Neural progenitor cell (in vitro differentiated cells): Measurements from ENCODE around the gene MYO1E. TPM values are rescaled to one million over a fixed set of nuclear protein-coding genes. Genes with fewer than 3 reads are reported as not detected.

ENCODE experiments used
- DNase-seq: peaks from one replicate; pipeline ENCODE4 v3.0.0-alpha.2; 2016; ENCODE audit warnings: low spot score
- H2AFZ ChIP-seq: fragments of 200-600 bp; sonication (generic); replicated peaks from 2 replicates; pipeline ENCODE4 v1.6.1; 2016; ENCODE audit warnings: antibody characterized with exemption
- H3F3A ChIP-seq: fragments of 200-600 bp; sonication (generic); 2 replicates; pipeline ENCODE4 v1.6.1; 2016; ENCODE audit warnings: antibody characterized with exemption, low read depth
- H3K27ac ChIP-seq: fragments of 200-600 bp; sonication (generic); 2 replicates; pipeline ENCODE4 v1.5.1; 2016; ENCODE audit warnings: mild to moderate bottlenecking
- H3K27me3 ChIP-seq: fragments of 200-600 bp; sonication (generic); 2 replicates; pipeline ENCODE4 v1.6.1; 2016; ENCODE audit warnings: mild to moderate bottlenecking, moderate library complexity
- H3K36me3 ChIP-seq: fragments of 200-600 bp; sonication (generic); 2 replicates; pipeline ENCODE4 v1.5.1; 2016
- H3K4me1 ChIP-seq: fragments of 200-600 bp; sonication (generic); 2 replicates; pipeline ENCODE4 v1.6.1; 2016; ENCODE audit warnings: mixed run types
- H3K4me2 ChIP-seq: fragments of 200-600 bp; sonication (generic); 2 replicates; pipeline ENCODE4 v1.6.1; 2016
- H3K4me3 ChIP-seq: fragments of 200-600 bp; sonication (generic); 2 replicates; pipeline ENCODE4 v1.5.1; 2016
- H3K79me2 ChIP-seq: fragments of 200-600 bp; sonication (generic); 2 replicates; pipeline ENCODE4 v1.6.1; 2016; ENCODE audit warnings: low read depth
- H3K9ac ChIP-seq: fragments of 200-600 bp; sonication (generic); 2 replicates; pipeline ENCODE4 v1.6.1; 2016
- H3K9me3 ChIP-seq: fragments of 200-600 bp; sonication (generic); 2 replicates; pipeline ENCODE4 v1.5.1; 2016; ENCODE audit warnings: low read depth
- H4K20me1 ChIP-seq: fragments of 200-600 bp; sonication (generic); 2 replicates; pipeline ENCODE4 v1.6.1; 2016; ENCODE audit warnings: low read depth
- H3K27ac Mint-ChIP-seq: 3 replicates; pipeline ENCODE4 v1.8.0; 2021; ENCODE audit warnings: mixed read lengths
- H3K27me3 Mint-ChIP-seq: 2 replicates; pipeline ENCODE4 v1.8.0; 2022; ENCODE audit warnings: low read depth, mild to moderate bottlenecking, inconsistent platforms, moderate library complexity, mixed read lengths; ENCODE audit not compliant: insufficient read depth
- H3K36me3 Mint-ChIP-seq: 3 replicates; pipeline ENCODE4 v1.8.0; 2021; ENCODE audit warnings: mixed read lengths
- H3K4me1 Mint-ChIP-seq: 3 replicates; pipeline ENCODE4 v1.8.0; 2021; ENCODE audit warnings: mixed read lengths
- H3K4me3 Mint-ChIP-seq: 3 replicates; pipeline ENCODE4 v1.8.0; 2021; ENCODE audit warnings: mild to moderate bottlenecking, moderate library complexity, mixed read lengths
- H3K9me3 Mint-ChIP-seq: 3 replicates; pipeline ENCODE4 v1.8.0; 2020; ENCODE audit warnings: mixed read lengths
- CTCF ChIP-seq: fragments of 200-600 bp; sonication (generic); IDR thresholded peaks from 2 replicates; pipeline ENCODE4 v1.5.1; 2017; ENCODE audit warnings: antibody characterized with exemption, mild to moderate bottlenecking
- EZH2 ChIP-seq: fragments of 200-600 bp; sonication (generic); IDR thresholded peaks from 2 replicates; pipeline ENCODE4 v1.6.1; 2017; ENCODE audit warnings: antibody characterized with exemption, mild to moderate bottlenecking, moderate library complexity
- EZH2phosphoT487 ChIP-seq: fragments of 200-600 bp; sonication (generic); IDR thresholded peaks from 2 replicates; pipeline ENCODE4 v1.6.1; 2017; ENCODE audit warnings: antibody characterized with exemption
- total RNA-seq: library from RNA; depleted of rRNA; stranded (reverse); fragments of >200 nt; gene quantifications from 2 replicates; pipeline ENCODE4 v1.2.3, GENCODE V29; 2015; ENCODE audit warnings: low replicate concordance

MYO1E gene
- total RNA-seq, 1 donor from 2014 or later, result 49.7 TPM

DNA sequence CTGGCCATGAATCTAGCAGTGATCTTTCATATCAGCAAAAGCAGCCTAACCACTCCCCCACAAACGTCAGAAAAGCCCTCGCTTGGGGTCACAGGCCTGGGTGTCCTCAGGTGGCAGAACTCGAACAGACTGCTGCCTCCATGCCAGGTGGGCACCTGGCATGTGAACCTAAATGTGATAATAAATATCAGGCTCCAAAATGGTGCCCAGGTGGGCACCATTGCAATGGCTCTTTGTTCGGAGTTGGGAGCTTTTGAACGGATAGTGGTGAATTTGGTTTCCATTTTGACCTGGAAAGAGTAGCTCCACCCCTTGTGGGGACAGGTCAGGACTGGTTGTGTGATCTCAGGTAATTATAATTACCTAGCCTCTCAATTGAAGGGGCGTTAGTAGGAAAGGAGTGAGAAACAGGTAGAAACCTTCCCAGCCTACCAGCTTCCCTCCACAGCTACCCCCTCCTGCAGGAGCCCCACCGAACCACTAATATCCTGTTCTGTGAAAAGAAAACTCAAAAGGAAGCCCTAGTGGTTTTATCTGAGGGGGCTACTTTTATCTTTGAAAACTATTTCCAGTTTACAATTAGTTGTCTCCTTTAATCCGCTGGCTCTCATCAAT, 18.1 kb downstream of the MYO1E start:
- Histone ChIP-seq H3K79me2 (peaks cover 14% of the 10 kb centered on the region), H3F3A (peaks cover 9% of the 10 kb centered on the region), H3K36me3 (no peaks in the 10 kb centered on the region), H4K20me1 (no peaks in the 10 kb centered on the region), H3K27me3 (no peaks in the 10 kb centered on the region), H3K9ac (no peak overlapping the region), H3K27ac (no peak overlapping the region), H2AFZ (peak overlapping the region; percentile 55), H3K4me1 (peaks cover 23% of the 10 kb centered on the region), H3K4me3 (no peak overlapping the region), H3K4me2 (peak overlapping the region; percentile 55), H3K9me3 (no peaks in the 10 kb centered on the region)
- no peak overlapping the region for H3K4me3 Mint-ChIP-seq
- TF ChIP-seq EZH2phosphoT487, result no peak
- no peak for DNase-seq
- no peaks in the 10 kb centered on the region for H3K36me3 Mint-ChIP-seq
- H3K9me3 Mint-ChIP-seq, result no peaks in the 10 kb centered on the region
- peaks cover 2% of the 10 kb centered on the region for H3K27me3 Mint-ChIP-seq
- no peaks in the 10 kb centered on the region for H3K4me1 Mint-ChIP-seq
- no peak overlapping the region for H3K27ac Mint-ChIP-seq

GRCh38 chr15:59353994-59354416, 18.7 kb downstream of the MYO1E start:
- Histone ChIP-seq H3K27me3 (no peaks in the 10 kb centered on the region), H3K4me1 (peaks cover 23% of the 10 kb centered on the region), H3K9ac (no peak overlapping the region), H3K36me3 (no peaks in the 10 kb centered on the region), H3K79me2 (peaks cover 14% of the 10 kb centered on the region), H4K20me1 (no peaks in the 10 kb centered on the region), H3K4me2 (peak overlapping the region; percentile 55), H3K27ac (no peak overlapping the region), H2AFZ (peak overlapping the region; percentile 55), H3K9me3 (no peaks in the 10 kb centered on the region), H3K4me3 (no peak overlapping the region), H3F3A (peaks cover 9% of the 10 kb centered on the region)
- H3K27ac Mint-ChIP-seq, result no peak overlapping the region
- H3K4me1 Mint-ChIP-seq, result no peaks in the 10 kb centered on the region
- peaks cover 2% of the 10 kb centered on the region for H3K27me3 Mint-ChIP-seq
- H3K36me3 Mint-ChIP-seq, result no peaks in the 10 kb centered on the region
- H3K4me3 Mint-ChIP-seq, result no peak overlapping the region
- TF ChIP-seq EZH2, result no peak
- peak; percentile 27 for DNase-seq
- no peaks in the 10 kb centered on the region for H3K9me3 Mint-ChIP-seq

DNA sequence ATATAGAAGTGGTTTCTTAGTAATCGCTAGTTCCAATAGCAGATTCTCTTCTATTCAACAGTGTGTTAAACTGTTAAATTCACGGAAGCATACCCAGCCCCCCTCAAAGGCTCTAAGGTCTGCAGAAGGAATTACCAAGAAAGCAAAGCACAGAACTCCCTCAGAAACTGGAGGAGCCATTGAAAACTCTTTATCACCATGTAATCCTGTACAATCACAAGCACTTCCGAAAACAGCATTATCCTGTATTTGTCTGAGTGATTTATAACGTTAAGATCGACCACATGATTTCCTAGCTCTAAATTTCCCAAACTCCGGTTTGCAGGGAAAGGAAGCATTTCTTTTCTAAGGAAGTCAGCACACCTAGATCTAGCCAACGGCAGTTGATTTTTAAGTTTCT, 20.0 kb downstream of the MYO1E start:
- Histone ChIP-seq H3F3A (peaks cover 9% of the 10 kb centered on the region), H3K27ac (no peak overlapping the region), H3K79me2 (peaks cover 14% of the 10 kb centered on the region), H3K4me2 (no peak overlapping the region), H3K9me3 (no peaks in the 10 kb centered on the region), H2AFZ (no peak overlapping the region), H4K20me1 (no peaks in the 10 kb centered on the region), H3K27me3 (no peaks in the 10 kb centered on the region), H3K9ac (no peak overlapping the region), H3K4me1 (peaks cover 23% of the 10 kb centered on the region), H3K36me3 (no peaks in the 10 kb centered on the region), H3K4me3 (no peak overlapping the region)
- no peak for DNase-seq
- no peaks in the 10 kb centered on the region for H3K9me3 Mint-ChIP-seq
- H3K4me1 Mint-ChIP-seq, result no peaks in the 10 kb centered on the region
- TF ChIP-seq EZH2phosphoT487, result no peak
- TF ChIP-seq EZH2, result no peak
- TF ChIP-seq CTCF, result no peak
- no peaks in the 10 kb centered on the region for H3K36me3 Mint-ChIP-seq
- peaks cover 2% of the 10 kb centered on the region for H3K27me3 Mint-ChIP-seq
- H3K27ac Mint-ChIP-seq, result peak overlapping the region; percentile 19
- no peak overlapping the region for H3K4me3 Mint-ChIP-seq

DNA sequence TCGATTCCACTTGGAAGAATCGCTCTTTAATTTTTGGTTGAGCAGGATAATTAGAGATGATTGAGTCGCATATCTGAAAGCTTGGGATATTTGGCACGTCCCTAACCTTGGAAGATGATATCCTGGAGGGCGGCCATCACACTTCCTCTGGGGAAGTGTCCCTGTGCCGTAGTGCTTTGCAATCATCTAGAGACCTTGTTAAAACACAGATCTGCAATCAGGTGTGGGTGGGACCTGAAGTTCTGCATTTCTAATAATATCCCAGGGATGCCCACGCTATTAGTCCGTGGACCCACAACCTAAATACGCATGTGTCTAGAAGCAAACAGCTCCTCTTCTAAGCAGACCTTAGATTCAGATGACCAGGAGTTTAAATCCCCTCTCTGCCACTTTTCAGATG, 20.5 kb downstream of the MYO1E start:
- H3K4me2 ChIP-seq, result no peak overlapping the region
- no peaks in the 10 kb centered on the region for H4K20me1 ChIP-seq
- H3K27ac ChIP-seq, result no peak overlapping the region
- Mint-ChIP-seq H3K4me3 (no peak overlapping the region), H3K9me3 (no peaks in the 10 kb centered on the region), H3K27me3 (peaks cover 2% of the 10 kb centered on the region), H3K4me1 (no peaks in the 10 kb centered on the region), H3K27ac (no peak overlapping the region), H3K36me3 (no peaks in the 10 kb centered on the region)
- H2AFZ ChIP-seq, result no peak overlapping the region
- no peak overlapping the region for H3K4me3 ChIP-seq
- TF ChIP-seq CTCF (no peak), EZH2phosphoT487 (no peak), EZH2 (no peak)
- H3K79me2 ChIP-seq, result peaks cover 14% of the 10 kb centered on the region
- H3K4me1 ChIP-seq, result peaks cover 25% of the 10 kb centered on the region
- no peaks in the 10 kb centered on the region for H3K36me3 ChIP-seq
- H3F3A ChIP-seq, result peaks cover 9% of the 10 kb centered on the region
- no peak overlapping the region for H3K9ac ChIP-seq
- no peak for DNase-seq
- H3K27me3 ChIP-seq, result no peaks in the 10 kb centered on the region
- H3K9me3 ChIP-seq, result no peaks in the 10 kb centered on the region
